ENCODE data around the gene ITGAD. TPM values are rescaled to one million over a fixed set of nuclear protein-coding genes. Genes with fewer than 3 reads are reported as not detected.

ITGAD gene
- total RNA-seq, 1 donor = under 0.01 TPM

GRCh38 chr16:31465788-31466370 lies 72.7 kb downstream of the ITGAD start:
- Histone ChIP-seq H3K9me3 (ENCODE audit: low read depth, low read length) (no peaks in the 10 kb centered on the region), H3K4me3 (ENCODE audit: low read length) (no peak overlapping the region), H3K4me1 (ENCODE audit: insufficient read depth, low read length) (peaks cover 7% of the 10 kb centered on the region), H3K27me3 (ENCODE audit: insufficient read depth, low read length) (no peaks in the 10 kb centered on the region)

DNA sequence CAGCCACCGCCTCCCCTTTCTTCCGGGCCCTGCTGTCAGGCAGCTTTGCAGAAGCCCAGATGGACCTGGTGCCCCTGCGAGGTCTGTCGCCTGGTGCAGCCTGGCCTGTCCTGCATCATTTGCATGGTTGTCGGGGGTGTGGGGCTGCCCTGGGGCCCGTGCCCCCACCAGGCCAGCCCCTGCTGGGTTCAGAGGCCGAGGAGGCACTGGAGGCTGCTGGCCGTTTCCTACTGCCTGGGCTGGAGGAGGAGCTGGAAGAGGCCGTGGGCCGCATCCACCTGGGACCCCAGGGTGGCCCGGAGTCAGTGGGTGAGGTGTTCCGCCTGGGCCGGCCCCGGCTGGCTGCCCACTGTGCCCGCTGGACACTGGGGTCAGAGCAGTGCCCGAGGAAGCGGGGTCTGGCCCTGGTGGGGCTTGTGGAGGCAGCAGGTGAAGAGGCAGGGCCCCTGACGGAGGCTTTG lies 73.3 kb downstream of the ITGAD start:
- Histone ChIP-seq H3K4me1 (ENCODE audit: insufficient read depth, low read length) (peaks cover 8% of the 10 kb centered on the region), H3K4me3 (ENCODE audit: low read length) (no peak overlapping the region), H3K27me3 (ENCODE audit: insufficient read depth, low read length) (peaks cover under 1% of the 10 kb centered on the region), H3K9me3 (ENCODE audit: low read depth, low read length) (no peaks in the 10 kb centered on the region)

DNA sequence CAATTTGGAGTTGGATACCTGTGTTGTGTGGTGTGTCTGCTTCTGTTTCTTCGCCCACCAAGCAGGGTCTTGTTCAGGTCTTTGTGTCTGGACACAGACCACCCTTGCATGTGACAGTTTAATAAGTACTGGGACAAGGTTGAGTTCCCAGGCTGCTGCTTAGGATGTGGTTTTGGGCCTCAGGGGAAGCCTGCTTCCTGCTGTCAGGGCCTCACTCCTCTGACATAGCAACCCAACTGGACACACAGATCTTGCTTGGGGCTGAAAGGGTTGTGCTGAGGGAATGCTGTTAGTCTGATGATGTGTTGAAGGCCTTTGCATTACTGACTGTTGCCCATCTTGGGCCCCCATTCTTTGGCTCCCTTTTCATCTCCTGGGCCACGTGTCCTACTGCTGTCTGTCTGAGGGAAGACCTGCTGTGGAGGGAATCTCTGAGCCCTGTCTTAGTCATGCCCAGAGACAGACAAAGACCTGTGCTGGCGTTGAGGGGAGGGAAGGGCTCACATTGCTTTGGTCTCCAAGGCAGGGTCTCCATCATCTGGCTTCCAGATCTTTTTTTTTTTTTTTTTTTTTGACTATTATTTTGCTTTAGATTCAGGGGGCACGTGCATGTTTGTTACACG lies 74.1 kb downstream of the ITGAD start:
- peaks cover 6% of the 10 kb centered on the region for H3K27me3 ChIP-seq (ENCODE audit: insufficient read depth, low read length)
- no peak overlapping the region for H3K4me3 ChIP-seq (ENCODE audit: low read length)
- peaks cover 15% of the 10 kb centered on the region for H3K4me1 ChIP-seq (ENCODE audit: insufficient read depth, low read length)
- H3K9me3 ChIP-seq (ENCODE audit: low read depth, low read length) = no peaks in the 10 kb centered on the region

DNA sequence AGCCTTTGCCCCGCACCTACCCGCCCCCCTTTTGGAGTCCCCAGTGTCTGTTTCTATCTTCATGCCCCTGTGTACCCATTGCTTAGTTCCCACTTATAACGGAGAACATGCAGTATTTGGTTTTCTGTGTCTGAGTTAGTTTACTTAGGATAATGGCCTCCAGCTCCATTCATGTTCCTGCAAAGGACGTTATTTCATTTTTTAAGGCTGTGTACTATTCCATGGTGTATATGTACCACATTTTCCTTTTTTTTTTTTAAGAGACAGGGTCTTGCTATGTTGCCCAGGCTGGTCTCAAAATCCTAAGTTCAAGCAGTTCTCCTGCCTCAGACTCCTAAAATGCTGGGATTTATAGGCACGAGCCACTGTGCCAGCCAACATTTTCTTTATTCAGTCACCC lies 74.7 kb downstream of the ITGAD start:
- Histone ChIP-seq H3K4me1 (ENCODE audit: insufficient read depth, low read length) (peaks cover 20% of the 10 kb centered on the region), H3K9me3 (ENCODE audit: low read depth, low read length) (no peaks in the 10 kb centered on the region), H3K27me3 (ENCODE audit: insufficient read depth, low read length) (peaks cover 10% of the 10 kb centered on the region), H3K4me3 (ENCODE audit: low read length) (no peak overlapping the region)

GRCh38 chr16:31470615-31471014 lies 77.5 kb downstream of the ITGAD start:
- Histone ChIP-seq H3K27me3 (ENCODE audit: insufficient read depth, low read length) (peaks cover 10% of the 10 kb centered on the region), H3K4me3 (ENCODE audit: low read length) (no peak overlapping the region), H3K4me1 (ENCODE audit: insufficient read depth, low read length) (peaks cover 20% of the 10 kb centered on the region), H3K9me3 (ENCODE audit: low read depth, low read length) (no peaks in the 10 kb centered on the region)

GRCh38 chr16:31471241-31471874 lies 78.2 kb downstream of the ITGAD start:
- Histone ChIP-seq H3K9me3 (ENCODE audit: low read depth, low read length) (no peaks in the 10 kb centered on the region), H3K4me1 (ENCODE audit: insufficient read depth, low read length) (peaks cover 26% of the 10 kb centered on the region), H3K4me3 (ENCODE audit: low read length) (no peak overlapping the region), H3K27me3 (ENCODE audit: insufficient read depth, low read length) (peaks cover 10% of the 10 kb centered on the region)

DNA sequence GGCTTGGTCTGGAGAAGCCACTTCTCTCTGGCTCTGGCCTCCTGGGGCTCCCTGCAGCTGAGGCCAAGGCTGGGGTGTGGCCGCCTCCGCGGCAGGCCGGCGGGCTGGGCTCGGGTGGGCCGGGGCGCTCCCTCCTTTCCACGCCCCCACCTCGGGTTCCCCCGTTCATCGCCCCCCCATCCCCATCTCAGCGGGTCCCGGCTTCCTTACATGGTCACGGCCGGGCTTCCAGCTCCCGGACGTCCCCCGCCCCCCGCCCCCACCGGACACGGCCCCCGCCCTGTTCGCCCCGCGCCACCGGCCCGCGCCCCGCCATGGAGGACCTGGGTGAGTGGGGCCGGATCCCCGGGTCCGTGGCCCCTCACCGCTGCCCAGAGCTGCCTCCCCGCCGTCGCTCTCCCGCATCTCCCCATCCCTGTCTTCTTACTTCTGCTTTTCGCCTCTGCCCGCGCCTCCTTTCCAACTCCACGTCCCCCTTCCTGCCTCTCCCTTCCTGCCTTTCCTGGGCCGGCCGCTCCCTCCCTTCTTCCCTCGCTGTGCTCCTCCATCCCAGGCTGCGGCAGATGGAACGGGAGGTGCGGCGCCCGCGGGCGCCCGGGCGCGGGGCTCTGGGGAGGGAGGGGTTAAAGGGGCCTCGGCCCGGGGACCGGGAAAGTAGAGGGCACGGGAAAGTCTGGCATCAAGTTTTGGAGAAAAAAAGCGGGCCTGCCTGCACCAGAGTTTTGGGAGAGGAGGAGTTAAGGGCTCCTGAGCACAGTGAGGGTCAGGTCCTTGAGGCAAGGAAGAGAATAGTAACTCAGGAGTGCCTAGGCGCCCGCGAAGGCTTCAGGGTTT lies 79.0 kb downstream of the ITGAD start, which contains the start of gene TGFB1I1:
Gene TGFB1I1, plus strand, starts transcription at position 278 of the 834 bp plus-strand sequence. Its CDS starts 37 bp downstream, at position 315.
- peaks cover 10% of the 10 kb centered on the region for H3K27me3 ChIP-seq (ENCODE audit: insufficient read depth, low read length)
- H3K4me1 ChIP-seq (ENCODE audit: insufficient read depth, low read length) = peaks cover 29% of the 10 kb centered on the region
- no peaks in the 10 kb centered on the region for H3K9me3 ChIP-seq (ENCODE audit: low read depth, low read length)
- H3K4me3 ChIP-seq (ENCODE audit: low read length) = no peak within 1 kb of the TSS

DNA sequence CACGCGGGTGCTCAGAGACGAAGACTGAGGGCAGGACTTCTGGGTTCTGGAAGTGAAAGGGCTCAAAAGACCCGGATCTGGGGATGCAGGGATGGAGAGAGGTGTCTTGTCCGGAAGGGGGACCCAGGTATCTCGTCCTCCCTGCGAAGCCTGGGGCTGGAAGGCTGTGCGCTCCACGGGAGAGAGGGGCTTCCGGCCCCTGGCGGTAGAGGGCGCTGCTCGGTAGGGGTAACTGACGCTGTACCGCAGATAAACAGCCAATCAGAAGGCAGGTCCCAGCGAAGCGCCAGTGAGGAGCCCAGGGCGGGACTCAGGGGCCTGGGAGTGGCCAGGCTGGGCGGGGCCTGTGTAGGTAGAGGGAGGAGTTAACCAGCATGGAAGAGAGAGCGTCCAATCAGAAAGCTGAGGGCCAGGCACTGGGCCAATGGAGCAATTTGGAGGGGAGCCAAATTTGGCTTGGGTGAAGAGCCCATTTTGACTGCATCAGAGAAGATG lies 79.6 kb downstream of the ITGAD start:
- no peaks in the 10 kb centered on the region for H3K9me3 ChIP-seq (ENCODE audit: low read depth, low read length)
- peaks cover 10% of the 10 kb centered on the region for H3K27me3 ChIP-seq (ENCODE audit: insufficient read depth, low read length)
- peaks cover 30% of the 10 kb centered on the region for H3K4me1 ChIP-seq (ENCODE audit: insufficient read depth, low read length)
- no peak overlapping the region for H3K4me3 ChIP-seq (ENCODE audit: low read length)

GRCh38 chr16:31473264-31473984 lies 80.3 kb downstream of the ITGAD start:
- no peak overlapping the region for H3K4me3 ChIP-seq (ENCODE audit: low read length)
- peaks cover 10% of the 10 kb centered on the region for H3K27me3 ChIP-seq (ENCODE audit: insufficient read depth, low read length)
- no peaks in the 10 kb centered on the region for H3K9me3 ChIP-seq (ENCODE audit: low read depth, low read length)
- peaks cover 31% of the 10 kb centered on the region for H3K4me1 ChIP-seq (ENCODE audit: insufficient read depth, low read length)

GRCh38 chr16:31474173-31474714 lies 81.1 kb downstream of the ITGAD start:
- H3K9me3 ChIP-seq (ENCODE audit: low read depth, low read length) = no peaks in the 10 kb centered on the region
- H3K27me3 ChIP-seq (ENCODE audit: insufficient read depth, low read length) = peaks cover 10% of the 10 kb centered on the region
- H3K4me1 ChIP-seq (ENCODE audit: insufficient read depth, low read length) = peaks cover 31% of the 10 kb centered on the region
- no peak overlapping the region for H3K4me3 ChIP-seq (ENCODE audit: low read length)

GRCh38 chr16:31474773-31475738 lies 81.9 kb downstream of the ITGAD start:
- peaks cover 31% of the 10 kb centered on the region for H3K4me1 ChIP-seq (ENCODE audit: insufficient read depth, low read length)
- H3K4me3 ChIP-seq (ENCODE audit: low read length) = no peak overlapping the region
- H3K9me3 ChIP-seq (ENCODE audit: low read depth, low read length) = no peaks in the 10 kb centered on the region
- H3K27me3 ChIP-seq (ENCODE audit: insufficient read depth, low read length) = peaks cover 10% of the 10 kb centered on the region

- Histone ChIP-seq H3K27me3 (ENCODE audit: insufficient read depth, low read length) (peaks cover 10% of the 10 kb centered on the region), H3K9me3 (ENCODE audit: low read depth, low read length) (no peaks in the 10 kb centered on the region), H3K4me3 (ENCODE audit: low read length) (no peak overlapping the region), H3K4me1 (ENCODE audit: insufficient read depth, low read length) (peaks cover 31% of the 10 kb centered on the region)
Measured at GRCh38 chr16:31475946-31476302, 82.8 kb downstream of the ITGAD start.

Measured in mononuclear cell (primary cell).